SH-SY5Y (cell line): ENCODE results near the gene TBC1D4.

ENCODE experiments used
- GATA2 ChIP-seq: IDR thresholded peaks from 2 replicates; pipeline ENCODE4 v1.6.1; 2011; ENCODE audit warnings: mild to moderate bottlenecking, low read depth, low read length
- GATA3 ChIP-seq: IDR thresholded peaks from 2 replicates; pipeline ENCODE4 v1.6.1; 2011; ENCODE audit warnings: low read depth, mild to moderate bottlenecking, low read length, moderate library complexity

- TF ChIP-seq GATA3: no peak
- TF ChIP-seq GATA2: no peak
These were observed 56.6 kb downstream of the TBC1D4 start for GRCh38 chr13:75425216-75426009.
